GM19025 (cell line): ENCODE measurements around the gene PPP1R8.

ENCODE experiments used
- ATAC-seq: cut with Tn5 transposase; IDR thresholded peaks from one replicate; pipeline ENCODE4 v1.9.1; 2021; ENCODE audit warnings: mild to moderate bottlenecking, low read depth, moderate library complexity; ENCODE audit not compliant: unreplicated experiment

PPP1R8 gene

DNA sequence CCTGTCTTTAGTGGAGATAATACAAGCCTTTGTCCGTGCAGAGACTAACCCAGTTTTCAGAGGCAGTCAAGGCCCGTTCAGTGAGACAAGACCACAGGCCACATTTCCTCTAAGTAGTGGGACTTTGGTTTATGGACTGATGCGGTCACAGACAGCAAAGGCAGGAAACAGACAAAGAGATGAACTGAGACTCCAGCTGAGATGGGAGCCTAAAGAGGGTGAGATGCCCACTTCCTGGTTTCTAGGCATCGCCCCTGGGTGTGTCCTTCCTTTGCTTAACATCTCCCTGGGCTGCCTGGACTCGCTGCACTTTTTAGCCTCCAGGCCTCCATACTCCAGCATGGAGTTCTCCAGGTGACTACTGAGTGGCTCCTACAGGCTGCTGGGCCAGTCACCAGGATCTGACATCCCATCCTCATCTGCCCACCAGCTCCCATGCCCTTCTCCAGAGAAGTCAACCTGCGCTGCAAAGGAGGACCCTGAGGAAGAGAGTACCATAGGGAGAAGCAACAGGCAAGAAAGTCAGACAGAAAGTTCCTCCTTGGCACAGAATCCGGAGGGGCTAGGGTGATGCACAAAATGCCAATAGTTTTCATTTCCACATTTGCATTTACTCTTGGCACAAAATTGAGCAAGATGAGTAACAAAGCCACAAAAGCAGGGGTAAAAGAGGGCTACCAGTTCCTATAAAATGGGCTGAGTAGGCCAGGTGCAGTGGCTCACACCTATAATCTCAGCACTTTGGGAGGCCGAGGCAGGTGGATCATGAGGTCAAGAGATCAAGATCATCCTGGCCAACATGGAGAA is 56.8 kb downstream of the PPP1R8 start:
- no peak for ATAC-seq

DNA sequence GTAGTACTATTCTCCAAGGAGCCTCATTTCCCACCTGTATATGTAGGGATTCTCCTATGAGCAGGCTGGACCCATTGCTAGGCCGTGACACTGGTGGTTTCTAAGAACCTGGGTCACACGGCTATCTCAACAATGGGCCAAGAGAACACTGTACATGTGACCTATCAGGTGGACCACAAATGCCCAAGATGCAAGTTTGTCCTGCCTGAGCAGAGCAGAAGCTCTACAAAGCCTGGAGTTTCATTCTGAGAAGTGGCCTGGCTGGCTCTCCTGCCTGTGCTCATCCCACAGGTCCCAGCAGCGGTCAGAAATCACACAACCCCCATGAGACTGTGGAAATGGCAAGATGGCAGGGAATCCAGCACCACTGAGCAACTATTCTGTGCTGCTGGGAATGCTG is 58.9 kb downstream of the PPP1R8 start:
- no peak for ATAC-seq

DNA sequence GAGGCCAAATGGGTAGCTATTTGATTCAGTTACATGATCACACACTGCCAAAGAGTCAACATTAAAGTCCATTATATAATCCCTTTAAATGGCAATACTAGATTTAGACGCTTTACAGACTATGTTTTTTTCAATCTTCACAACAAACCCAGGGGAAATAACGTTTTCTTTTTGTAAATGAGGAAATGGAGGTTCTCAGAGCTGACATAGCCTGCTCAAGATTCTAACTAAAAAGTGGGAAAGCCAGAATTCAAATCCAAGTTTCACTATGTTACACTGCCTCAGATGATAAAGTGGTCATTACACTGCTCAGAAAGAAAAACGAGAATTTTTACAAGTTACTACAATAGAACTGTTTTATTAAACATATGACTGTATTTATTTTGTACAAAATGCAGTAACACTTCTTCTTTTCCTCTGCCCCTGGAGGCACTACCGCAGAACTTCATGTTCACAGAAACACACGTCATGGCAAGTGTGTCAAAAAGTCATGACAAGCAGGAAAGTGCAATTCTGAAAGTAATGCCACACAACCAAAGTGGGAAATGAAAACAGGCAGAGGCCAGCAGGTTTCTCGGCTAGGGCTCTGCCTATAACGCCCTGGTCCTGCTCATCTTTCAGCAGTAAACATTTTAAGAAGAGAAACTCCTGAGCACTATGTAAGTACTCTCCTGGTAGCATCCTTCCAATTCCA is 60.8 kb downstream of the PPP1R8 start:
- no peak for ATAC-seq

DNA sequence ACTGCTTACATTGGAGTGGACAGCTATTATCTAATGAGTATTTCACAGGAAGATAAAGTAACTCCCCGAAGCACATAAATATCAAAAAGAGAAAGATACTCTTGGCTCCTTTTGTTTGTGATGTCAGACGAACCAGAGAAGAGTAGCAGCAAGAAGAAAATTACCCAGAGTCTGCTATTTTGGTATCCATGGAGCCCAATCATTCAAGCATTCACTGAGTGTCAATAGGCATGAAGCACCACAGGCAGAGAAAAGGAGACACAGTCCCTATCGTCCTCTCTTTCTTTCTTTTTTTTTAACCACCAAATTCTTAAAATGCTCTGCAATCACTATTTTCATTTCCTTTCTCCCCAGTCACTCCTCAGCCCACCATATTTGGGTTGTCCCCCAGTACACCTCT is 63.9 kb downstream of the PPP1R8 start:
- ATAC-seq = no peak
